Neural cell (in vitro differentiated cells): Measurements from ENCODE around the gene EDARADD. TPM values are rescaled to one million over a fixed set of nuclear protein-coding genes. Genes with fewer than 3 reads are reported as not detected.

Experiments
- H2AFZ ChIP-seq: fragments of 200-600, 300-800 bp; sonication (generic), shearing (Covaris generic); 2 replicates; pipeline ENCODE4 v1.6.0; 2014; ENCODE audit warnings: low read depth, mild to moderate bottlenecking, antibody characterized with exemption, low read length, moderate library complexity
- H3F3A ChIP-seq: fragments of 200-600 bp; shearing (Covaris generic); 2 replicates; pipeline ENCODE4 v1.6.1; 2016; ENCODE audit warnings: mild to moderate bottlenecking, moderate library complexity, mixed read lengths, antibody characterized with exemption, low read length; ENCODE audit not compliant: insufficient read depth, poor library complexity, severe bottlenecking
- H3K27ac ChIP-seq: fragments of 200-600, 300-800 bp; sonication (generic), shearing (Covaris generic); 2 replicates; pipeline ENCODE4 v1.5.1; 2014; ENCODE audit warnings: mild to moderate bottlenecking, low read length, moderate library complexity
- H3K27me3 ChIP-seq: fragments of 300-800, 200-600 bp; sonication (generic), shearing (Covaris generic); 2 replicates; pipeline ENCODE4 v1.6.0; 2014; ENCODE audit warnings: mild to moderate bottlenecking, low read depth, low read length, moderate library complexity; ENCODE audit not compliant: insufficient read depth
- H3K36me3 ChIP-seq: fragments of 300-800, 200-600 bp; sonication (generic), shearing (Covaris generic); 2 replicates; pipeline ENCODE4 v1.5.1; 2014; ENCODE audit warnings: mild to moderate bottlenecking, antibody characterized with exemption, low read length, moderate library complexity; ENCODE audit not compliant: insufficient read depth
- H3K4me2 ChIP-seq: fragments of 300-800, 200-600 bp; sonication (generic), shearing (Covaris generic); 2 replicates; pipeline ENCODE4 v1.6.0; 2014; ENCODE audit warnings: mild to moderate bottlenecking, low read length
- H3K4me3 ChIP-seq: fragments of 300-800, 200-600 bp; sonication (generic), shearing (Covaris generic); 2 replicates; pipeline ENCODE4 v1.5.1; 2014; ENCODE audit warnings: mild to moderate bottlenecking, low read length, moderate library complexity
- H3K79me2 ChIP-seq: fragments of 200-600 bp; shearing (Covaris generic); replicated peaks from 2 replicates; pipeline ENCODE4 v1.6.0; 2014; ENCODE audit warnings: mild to moderate bottlenecking, low read length, moderate library complexity; ENCODE audit not compliant: insufficient read depth
- H3K9ac ChIP-seq: fragments of 300-800, 200-600 bp; sonication (generic), shearing (Covaris generic); 2 replicates; pipeline ENCODE4 v1.6.1; 2016; ENCODE audit warnings: mild to moderate bottlenecking, low read length, mixed read lengths
- H3K9me2 ChIP-seq: fragments of 200-600 bp; shearing (Covaris generic); 2 replicates; pipeline ENCODE4 v1.6.1; 2016; ENCODE audit warnings: mild to moderate bottlenecking, low read length, mixed read lengths; ENCODE audit not compliant: insufficient read depth
- H3K9me3 ChIP-seq: fragments of 200-600, 300-800 bp; sonication (generic), shearing (Covaris generic); 2 replicates; pipeline ENCODE4 v1.6.1; 2016; ENCODE audit warnings: mild to moderate bottlenecking, mixed run types, low read length, moderate library complexity, mixed read lengths
- H4K20me1 ChIP-seq: fragments of 200-600 bp; shearing (Covaris generic); 2 replicates; pipeline ENCODE4 v1.6.1; 2016; ENCODE audit warnings: mild to moderate bottlenecking, mixed run types; ENCODE audit not compliant: insufficient read depth
- CTCF ChIP-seq: fragments of 450-650 bp; IDR thresholded peaks from 2 replicates; pipeline ENCODE4 v1.5.1; 2014; ENCODE audit warnings: antibody characterized with exemption, mild to moderate bottlenecking, moderate library complexity; ENCODE audit not compliant: poor library complexity, severe bottlenecking
- EP300 ChIP-seq: fragments of 450-650 bp; conservative IDR thresholded peaks from 2 replicates; pipeline ENCODE4 v1.6.1; 2014; ENCODE audit warnings: antibody characterized with exemption, mild to moderate bottlenecking, moderate library complexity; ENCODE audit not compliant: poor library complexity, severe bottlenecking
- EZH2 ChIP-seq: fragments of 200-600, 300-800 bp; shearing (Covaris generic), sonication (generic); IDR thresholded peaks from 2 replicates; pipeline ENCODE4 v1.6.1; 2014; ENCODE audit warnings: antibody characterized with exemption, low read length, borderline replicate concordance, mild to moderate bottlenecking; ENCODE audit not compliant: insufficient read depth, poor library complexity, severe bottlenecking
- MXI1 ChIP-seq: fragments of 450-650 bp; conservative IDR thresholded peaks from 2 replicates; pipeline ENCODE4 v1.6.1; 2014; ENCODE audit warnings: antibody characterized with exemption, mild to moderate bottlenecking; ENCODE audit not compliant: poor library complexity, severe bottlenecking
- POLR2AphosphoS5 ChIP-seq: IDR thresholded peaks from 2 replicates; pipeline ENCODE4 v1.6.1; 2012
- RAD21 ChIP-seq: fragments of 450-650 bp; conservative IDR thresholded peaks from 2 replicates; pipeline ENCODE4 v1.6.1; 2014; ENCODE audit warnings: antibody characterized with exemption, mild to moderate bottlenecking, moderate library complexity
- REST ChIP-seq: IDR thresholded peaks from 2 replicates; pipeline ENCODE4 v1.6.1; 2012; ENCODE audit warnings: borderline replicate concordance
- SMC3 ChIP-seq: fragments of 450-650 bp; conservative IDR thresholded peaks from 2 replicates; pipeline ENCODE4 v1.6.1; 2014; ENCODE audit warnings: antibody characterized with exemption, mild to moderate bottlenecking, moderate library complexity; ENCODE audit not compliant: poor library complexity
- TAF1 ChIP-seq: IDR thresholded peaks from 2 replicates; pipeline ENCODE4 v1.6.1; 2012; ENCODE audit warnings: low read depth
- polyA plus RNA-seq: library from polyadenylated mRNA; depleted of rRNA; stranded (reverse); fragments of >200 nt; gene quantifications from 2 replicates; pipeline ENCODE4 v1.2.3, GENCODE V29; 2014

The EDARADD gene
- polyA plus RNA-seq, 1 donor from 2014 or later = 0.17 TPM

GRCh38 chr1:236494586-236495466, 100.7 kb downstream of the EDARADD start:
- Histone ChIP-seq H3K27me3 (no peaks in the 10 kb centered on the region), H3K9ac (no peak overlapping the region), H3K4me2 (no peak overlapping the region), H3K36me3 (no peaks in the 10 kb centered on the region), H3K4me3 (no peak overlapping the region), H2AFZ (no peak overlapping the region), H4K20me1 (no peaks in the 10 kb centered on the region), H3K9me2 (no peaks in the 10 kb centered on the region), H3K79me2 (no peaks in the 10 kb centered on the region), H3K27ac (no peak overlapping the region), H3F3A (no peaks in the 10 kb centered on the region), H3K9me3 (no peaks in the 10 kb centered on the region)
- TF ChIP-seq SMC3 (no peak), POLR2AphosphoS5 (no peak), CTCF (no peak), TAF1 (no peak), RAD21 (no peak), MXI1 (no peak), REST (no peak), EZH2 (no peak), EP300 (no peak)

- H3K9ac ChIP-seq = no peak overlapping the region
- H3K4me2 ChIP-seq = no peak overlapping the region
- H3K79me2 ChIP-seq = no peaks in the 10 kb centered on the region
Observed at GRCh38 chr1:236495467-236496112, 101.5 kb downstream of the EDARADD start.

More at GRCh38 chr1:236495467-236496112, 101.5 kb downstream of the EDARADD start:
- Histone ChIP-seq H3K36me3 (no peaks in the 10 kb centered on the region), H3K27ac (no peak overlapping the region), H3K4me3 (no peak overlapping the region), H3K27me3 (no peaks in the 10 kb centered on the region), H3K9me3 (no peaks in the 10 kb centered on the region), H4K20me1 (no peaks in the 10 kb centered on the region), H3K9me2 (no peaks in the 10 kb centered on the region), H3F3A (no peaks in the 10 kb centered on the region), H2AFZ (no peak overlapping the region)
- no peak for TF ChIP-seq RAD21
- TF ChIP-seq MXI1 = no peak
- TF ChIP-seq REST = no peak
- no peak for TF ChIP-seq EZH2
- TF ChIP-seq TAF1 = no peak
- TF ChIP-seq POLR2AphosphoS5 = no peak
- no peak for TF ChIP-seq CTCF
- no peak for TF ChIP-seq SMC3
- TF ChIP-seq EP300 = no peak
